Lung microvascular endothelial cell (primary cell): ENCODE results near the gene AMD1. TPM values are rescaled to one million over a fixed set of nuclear protein-coding genes. Genes with fewer than 3 reads are reported as not detected.
A peak's percentile ranks its signal among the peaks of the same experiment; 100 is the strongest.
"Not testable (repeated sequence)": the region's sequence is repeated elsewhere in the genome, so short reads cannot be mapped to it uniquely, and the experiment has no call there.

ENCODE experiments used
- DNase-seq, 2 donors: peaks; one replicate each; pipeline versions ENCODE4 v3.0.0 to v3.0.0-alpha.2; 2010; ENCODE audit warnings: low read depth in 2 of 2
- total RNA-seq: library from RNA; depleted of rRNA; stranded (reverse); fragments of >200 nt; gene quantifications from 2 replicates; pipeline ENCODE4 v1.2.1, GENCODE V29; 2014

The AMD1 gene
- total RNA-seq, 1 donor from 2014 or later: 45.2 TPM

DNA sequence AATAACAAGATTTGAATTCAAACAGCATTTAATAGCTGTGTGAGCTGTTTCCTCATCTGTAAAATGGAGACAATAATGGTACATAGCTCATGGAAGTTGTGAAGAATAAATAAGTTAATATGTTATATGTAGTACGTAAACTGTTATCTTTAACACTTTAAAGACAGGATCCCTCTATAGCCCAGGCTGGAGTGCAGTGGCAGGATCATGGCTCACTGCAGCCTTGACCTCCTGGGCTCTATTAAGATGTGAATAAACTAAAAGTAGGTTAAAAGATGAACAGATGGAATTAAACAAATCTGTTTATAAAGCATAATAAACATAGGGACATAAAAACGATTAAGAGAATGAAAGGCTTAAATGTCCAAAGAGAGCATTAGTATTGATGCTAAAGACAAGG is 3.0 kb downstream of the AMD1 start:
- DNase-seq: no peak

DNA sequence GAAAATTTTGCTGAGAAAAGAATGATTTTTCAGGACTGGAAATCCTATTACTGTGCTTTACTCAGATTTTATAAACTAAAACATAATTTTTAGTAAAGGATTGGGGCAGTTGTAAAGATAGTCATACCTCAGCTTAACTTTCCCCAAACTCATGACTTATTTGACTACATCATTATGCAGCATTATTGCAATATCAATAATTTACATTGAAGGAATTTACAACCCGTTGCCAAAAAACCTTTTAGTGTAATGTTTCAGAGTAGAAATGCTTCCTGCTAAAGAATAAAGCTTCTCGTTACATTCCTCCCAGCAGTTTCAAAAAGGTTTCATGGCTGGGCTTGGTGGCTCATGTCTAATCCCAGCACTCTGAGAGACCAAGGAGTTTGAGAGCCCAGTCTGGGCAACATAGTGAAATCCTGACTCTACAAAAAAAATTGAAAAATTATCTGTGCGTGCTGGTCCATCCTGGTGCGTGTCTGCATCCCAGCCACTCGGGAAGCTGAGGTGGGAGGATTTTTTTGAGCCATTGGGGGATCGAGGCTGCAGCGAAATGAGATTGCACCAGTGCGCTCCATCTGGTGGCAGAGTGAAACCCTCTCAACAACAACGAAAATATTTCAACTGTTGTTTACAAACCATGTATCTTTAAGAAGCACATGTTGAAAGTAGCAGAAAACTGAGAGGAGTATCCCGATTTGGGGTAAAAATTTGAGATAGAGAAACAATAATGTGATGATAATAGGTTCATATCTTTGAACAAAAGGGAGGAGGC is 4.4 kb downstream of the AMD1 start:
- peak; percentile 34 to 58 for DNase-seq

DNA sequence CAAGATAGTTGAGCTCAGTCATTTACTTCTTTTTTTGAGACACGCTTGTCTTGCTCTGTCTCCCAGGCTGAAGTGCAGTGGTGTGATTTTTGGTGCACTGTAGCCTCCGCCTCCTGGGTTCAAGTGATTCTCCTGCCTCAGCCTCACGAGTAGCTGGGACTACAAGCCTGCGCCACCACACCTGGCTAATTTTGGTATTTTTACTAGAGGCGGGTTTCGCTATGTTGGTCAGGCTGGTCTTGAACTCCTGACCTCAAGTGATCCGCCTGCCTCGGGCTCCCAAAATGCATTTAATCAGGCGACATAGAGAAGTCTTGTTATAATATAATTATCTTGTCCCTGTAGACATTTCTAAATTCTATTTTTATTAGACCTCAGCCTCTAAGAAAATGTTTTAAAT is 6.1 kb downstream of the AMD1 start:
- DNase-seq: no peak

DNA sequence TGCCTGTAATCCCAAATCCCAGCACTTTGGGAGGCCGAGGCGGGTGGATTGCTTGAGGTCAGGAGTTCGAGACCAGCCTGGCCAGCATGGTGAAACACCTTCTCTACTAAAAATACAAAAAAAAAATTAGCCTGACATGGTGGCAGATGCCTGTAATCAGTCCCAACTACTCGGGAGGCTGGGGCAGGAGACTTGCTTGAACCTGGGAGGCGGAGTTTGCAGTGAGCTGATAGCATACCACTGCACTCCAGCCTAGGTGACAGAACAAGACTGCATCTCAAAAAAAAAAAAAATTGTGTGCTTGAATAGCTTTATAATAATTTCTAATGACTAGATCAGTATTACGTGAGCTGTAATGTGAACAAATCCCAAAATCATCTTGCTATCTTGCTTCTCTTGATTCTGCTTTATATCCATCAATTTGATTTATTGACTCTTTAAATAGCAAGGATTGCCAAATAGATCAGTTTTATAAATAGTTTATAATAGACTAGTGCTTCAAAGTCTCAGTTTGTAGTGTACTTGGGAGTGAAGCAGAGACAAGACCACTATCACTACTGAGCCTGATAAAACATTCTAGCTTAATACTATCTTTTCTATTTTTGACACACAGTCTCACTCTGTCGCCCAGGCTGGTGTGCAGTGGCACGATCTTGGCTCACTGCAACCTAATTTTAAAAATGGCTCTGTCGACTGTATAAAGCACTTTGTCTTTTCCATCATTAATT is 7.1 kb downstream of the AMD1 start:
- DNase-seq: no peak

DNA sequence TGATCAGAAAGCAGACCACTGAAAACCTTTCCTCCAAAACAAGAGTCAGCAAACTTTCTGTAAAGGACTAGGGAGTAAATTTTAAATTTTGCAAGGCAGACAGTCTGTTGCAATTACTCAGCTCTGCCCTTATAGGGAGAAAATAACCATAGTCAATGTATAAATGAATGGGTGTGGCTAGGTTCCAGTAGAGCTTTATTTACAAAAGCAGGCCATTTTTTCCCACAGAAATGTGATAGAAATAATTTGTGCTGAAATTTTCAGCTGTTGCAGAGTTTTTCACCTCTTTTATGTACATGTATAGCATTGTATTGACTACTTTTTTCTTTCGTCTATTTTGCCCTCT is 7.7 kb downstream of the AMD1 start:
- DNase-seq: no peak

DNA sequence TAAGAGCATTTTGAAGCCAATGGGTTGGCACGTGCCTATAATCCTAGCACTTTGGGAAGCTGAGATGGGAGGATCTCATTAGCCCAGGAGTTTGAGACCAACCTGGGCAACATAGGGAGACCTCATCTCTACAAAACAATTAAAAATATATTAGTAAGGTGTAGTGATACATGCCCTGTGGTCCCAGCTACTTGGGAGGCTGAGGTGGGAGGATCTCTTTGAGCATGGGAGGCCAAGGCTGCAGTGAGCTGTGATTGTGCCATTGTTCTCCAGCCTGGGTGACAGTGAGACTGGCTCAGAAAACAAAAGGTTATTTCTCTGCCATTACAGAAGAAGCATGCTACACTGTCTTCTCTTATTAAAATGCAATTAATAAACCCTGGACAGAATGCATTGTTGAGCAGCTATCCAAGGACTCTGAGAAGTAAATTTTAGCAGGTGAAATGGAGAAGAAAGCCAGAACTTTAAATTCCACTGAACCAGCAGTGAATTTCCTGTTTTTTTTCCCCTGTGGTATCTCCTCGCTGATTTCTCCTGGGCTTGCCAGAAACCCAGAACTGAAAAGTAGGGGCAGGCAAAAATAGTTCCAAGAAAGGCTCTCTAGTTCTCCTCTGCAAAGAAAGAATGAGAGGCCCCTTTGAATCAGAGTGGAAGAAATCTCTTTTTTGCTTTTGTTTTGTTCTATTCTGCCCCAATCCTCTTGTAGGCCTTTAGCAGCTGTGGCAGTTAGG is 8.4 kb downstream of the AMD1 start:
- DNase-seq: no peak

DNA sequence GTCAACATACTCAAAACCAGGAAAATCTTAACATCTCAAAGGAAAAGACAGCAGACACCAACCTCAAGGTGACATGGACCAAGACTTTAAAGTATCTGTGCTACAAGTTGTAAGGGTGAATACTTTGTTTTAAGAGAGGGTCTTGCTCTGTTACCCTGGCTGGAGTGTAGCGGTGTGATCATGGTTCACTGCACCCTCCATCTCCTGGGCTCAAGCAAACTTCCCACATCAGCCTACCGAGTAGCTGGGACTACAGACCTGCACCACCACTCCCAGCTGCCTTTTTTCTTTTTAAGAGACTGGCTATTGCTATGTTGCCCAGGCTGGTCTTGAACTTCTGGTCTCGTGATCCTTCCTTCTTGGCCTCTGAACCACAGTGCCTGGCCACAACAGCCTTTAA is 9.7 kb downstream of the AMD1 start:
- no peak for DNase-seq

DNA sequence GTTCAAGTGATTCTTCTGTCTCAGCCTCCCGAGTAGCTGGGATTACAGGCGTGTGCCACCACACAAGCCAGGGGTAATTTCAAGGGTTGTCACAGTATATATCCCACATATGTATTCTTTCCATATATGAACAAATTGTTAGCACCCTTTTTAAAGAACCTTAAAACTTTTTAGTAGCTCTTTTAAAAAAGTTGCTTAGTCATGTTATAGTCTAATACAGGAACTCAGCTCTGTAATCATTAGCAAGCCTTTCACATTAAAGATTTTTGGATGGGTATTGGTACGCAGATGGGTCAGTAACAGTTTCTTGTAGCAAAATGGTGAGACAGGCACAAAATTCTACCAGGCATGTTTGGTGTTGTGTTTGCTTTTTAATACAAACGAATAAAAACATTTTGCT is 10.9 kb downstream of the AMD1 start:
- no peak for DNase-seq

DNA sequence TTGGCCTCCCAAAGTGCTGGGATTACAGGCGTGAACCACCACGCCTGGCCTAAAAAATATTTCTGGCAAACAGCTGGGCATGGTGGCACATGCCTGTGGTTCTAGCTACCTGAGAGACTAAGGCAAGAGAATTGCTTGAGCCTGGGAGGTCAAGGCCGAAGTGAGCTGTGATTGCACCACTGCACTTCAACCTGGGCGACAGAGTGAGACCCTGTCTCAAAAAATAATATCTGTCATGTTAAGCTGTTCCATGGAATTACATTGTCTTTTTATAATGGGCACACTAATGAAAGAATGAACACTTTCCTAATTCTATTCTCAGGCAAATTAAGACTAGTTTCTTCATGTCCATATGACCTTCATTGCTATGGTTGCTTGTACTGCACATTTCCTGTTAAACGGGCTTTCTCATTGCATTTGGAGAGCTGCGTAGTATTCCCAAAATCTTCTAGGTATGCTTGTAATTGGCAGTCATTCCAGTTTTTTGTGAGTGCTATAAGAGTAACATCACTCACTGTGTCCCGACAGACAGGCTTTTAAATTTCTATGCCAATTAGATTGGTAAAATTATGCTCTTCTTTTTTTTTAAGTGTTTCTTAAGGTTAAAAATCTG is 12.1 kb downstream of the AMD1 start:
- no peak for DNase-seq

DNA sequence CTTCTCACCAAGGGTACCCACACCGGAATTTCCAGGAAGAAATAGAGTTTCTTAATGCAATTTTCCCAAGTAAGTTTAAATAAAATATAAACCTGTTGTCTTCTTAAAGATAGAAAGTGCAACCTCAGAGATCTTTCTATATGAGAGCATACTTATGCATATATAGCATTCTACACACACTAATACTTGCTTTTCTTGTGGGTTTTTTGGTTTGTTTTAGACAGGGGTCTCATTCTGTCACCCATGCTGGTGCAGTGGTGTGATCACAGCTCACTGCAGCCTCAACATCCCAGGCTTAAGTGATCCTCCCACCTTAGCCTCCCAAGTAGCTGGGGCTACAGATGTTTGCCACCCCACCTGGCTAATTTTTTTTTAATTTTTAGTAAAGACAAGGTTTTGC is 15.7 kb downstream of the AMD1 start:
- DNase-seq: no peak

DNA sequence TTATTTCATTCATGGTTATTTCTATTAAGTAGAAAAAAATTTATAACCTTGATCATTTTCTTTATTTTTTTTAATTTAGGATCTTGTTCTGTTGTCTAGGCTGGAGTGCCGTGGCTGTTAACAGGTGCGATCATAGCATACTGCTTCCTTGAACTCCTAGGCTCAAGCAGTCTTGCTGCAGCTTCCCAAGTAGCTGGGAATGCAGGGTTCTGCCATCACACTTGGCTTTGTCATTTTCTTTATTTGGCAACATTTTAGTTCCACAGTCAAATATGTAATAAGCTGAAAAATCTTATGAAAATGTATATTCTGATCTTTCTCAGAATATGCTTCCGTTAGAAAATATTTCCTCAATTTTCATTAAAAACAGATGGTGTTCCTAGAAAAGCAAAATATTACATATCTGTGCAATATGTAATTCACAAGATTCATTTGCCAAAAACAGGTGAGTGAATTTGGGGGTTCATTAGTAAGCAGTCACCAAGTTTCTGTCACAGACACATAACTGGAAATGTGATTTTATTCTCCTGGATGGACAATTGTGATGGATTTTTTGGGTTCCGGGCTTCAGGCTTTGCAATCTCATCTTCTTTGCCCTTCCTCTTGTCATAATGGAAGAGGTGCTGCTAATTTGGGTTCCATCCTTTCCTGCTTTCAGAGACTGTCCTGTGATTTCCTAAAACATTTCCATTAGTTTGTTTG is 21.5 kb downstream of the AMD1 start:
- DNase-seq: no peak

DNA sequence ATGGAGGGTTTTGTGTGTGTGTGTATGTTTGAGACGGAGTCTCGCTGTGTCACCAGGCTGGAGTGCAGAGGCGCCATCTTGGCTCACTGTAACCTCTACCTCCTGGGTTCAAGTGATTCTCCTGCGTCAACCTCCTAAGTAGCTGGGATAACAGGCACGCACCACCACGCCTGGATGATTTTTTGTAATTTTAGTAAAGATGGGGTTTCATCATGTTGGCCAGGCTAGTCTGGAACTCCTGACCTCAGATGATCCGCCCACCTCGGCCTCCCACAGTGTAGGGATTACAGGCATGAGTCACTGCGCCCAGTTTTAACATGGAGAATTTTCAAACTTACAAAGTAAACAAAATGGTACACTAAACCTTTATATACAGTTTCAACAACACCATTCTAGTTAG is 22.8 kb downstream of the AMD1 start:
- no peak for DNase-seq

DNA sequence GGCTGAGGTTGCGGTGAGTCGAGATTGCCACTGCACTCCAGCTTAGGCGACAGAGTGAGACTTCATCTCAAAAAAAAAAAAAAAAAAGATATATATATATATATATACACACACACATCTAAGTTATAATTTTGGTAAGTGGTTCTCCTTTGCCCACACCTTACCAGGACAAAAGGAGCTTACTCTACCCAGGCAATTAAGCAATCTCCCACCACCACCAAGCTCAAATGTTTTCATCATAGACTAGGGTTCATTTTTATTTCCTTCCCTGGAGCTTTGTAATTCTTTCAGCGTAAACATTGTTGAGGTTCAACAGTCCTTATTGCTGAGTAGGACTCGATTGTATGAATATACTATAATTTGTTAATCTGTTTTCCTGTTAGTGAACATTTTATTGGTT is 23.5 kb downstream of the AMD1 start:
- DNase-seq: no peak

DNA sequence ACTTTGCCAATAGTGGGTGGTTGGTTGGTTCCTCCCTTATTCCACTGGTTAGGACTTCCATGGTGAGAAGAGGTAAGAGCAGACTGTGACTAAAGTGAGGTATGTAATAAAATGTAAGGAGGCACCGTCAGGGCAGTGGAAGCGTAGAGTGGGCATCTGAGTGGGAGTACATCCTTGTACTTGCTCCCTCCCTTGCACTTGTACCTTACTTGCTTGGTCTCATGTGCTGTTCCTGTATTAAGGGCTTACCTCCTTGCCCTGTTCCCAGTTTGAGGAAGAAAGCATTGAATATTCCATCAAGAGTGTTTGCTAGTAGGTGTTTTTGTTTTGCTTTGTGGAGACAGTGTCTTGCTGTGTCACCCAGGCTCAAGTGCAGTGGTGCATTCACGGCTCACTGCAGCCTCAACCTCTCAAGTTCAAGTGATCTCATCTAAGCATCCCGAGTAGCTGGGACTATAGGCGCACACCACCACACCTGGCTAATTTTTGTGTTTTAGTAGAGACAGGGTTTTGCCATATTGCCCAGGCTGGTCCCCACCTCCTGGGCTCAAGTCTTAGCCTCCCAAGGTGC is 25.5 kb downstream of the AMD1 start:
- no peak for DNase-seq

DNA sequence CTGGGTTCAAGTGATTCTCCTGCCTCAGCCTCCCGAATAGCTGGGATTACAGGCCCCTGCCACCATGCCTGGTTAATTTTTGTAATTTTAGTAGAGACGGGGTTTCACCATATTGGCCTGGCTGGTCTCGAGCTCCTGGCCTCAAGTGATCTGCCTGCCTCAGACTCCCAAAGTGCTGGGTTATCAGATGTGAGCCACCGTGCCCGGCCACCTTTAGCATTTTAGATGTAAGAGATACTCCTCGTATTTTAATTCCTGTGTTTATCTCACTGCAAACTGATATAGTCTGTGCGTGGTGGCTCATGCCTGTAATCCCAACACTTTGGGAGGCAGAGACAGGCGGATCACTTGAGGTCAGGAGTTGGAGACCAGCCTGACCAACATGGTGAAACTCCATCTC is 27.0 kb downstream of the AMD1 start:
- DNase-seq: not testable (repeated sequence)

DNA sequence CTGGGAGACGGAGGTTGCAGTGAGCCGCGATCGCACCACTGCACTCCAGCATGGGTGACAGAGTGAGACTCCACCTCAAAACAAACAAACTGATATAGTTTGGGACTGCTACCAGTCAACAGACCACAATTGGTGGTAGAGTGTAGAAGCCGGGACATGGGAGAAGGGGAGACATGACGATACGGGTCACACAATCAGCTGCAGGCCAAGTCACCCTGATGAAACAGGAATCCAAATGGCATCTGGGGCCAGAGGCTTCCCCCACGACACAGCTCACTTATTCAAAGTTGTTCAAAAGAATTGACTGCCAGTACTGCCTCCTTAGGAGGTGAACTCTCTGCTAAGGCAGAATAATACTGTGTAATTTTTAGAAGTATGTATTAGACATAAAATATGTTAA is 27.5 kb downstream of the AMD1 start:
- DNase-seq: no peak

DNA sequence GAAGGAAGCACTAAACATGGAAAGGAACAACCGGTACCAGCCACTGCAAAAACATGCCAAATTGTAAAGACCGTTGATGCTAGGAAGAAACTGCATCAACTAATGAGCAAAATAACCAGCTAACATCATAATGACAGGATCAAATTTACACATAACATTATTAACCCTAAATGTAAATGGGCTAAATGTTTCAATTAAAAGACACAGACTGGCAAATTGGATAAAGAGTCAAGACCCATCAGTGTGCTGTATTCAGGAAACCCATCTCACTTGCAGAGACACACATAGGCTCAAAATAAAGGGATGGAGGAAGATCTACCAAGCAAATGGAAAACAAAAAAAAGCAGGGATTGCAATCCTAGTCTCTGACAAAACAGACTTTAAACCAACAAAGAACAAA is 31.7 kb downstream of the AMD1 start:
- DNase-seq: not testable (repeated sequence)

DNA sequence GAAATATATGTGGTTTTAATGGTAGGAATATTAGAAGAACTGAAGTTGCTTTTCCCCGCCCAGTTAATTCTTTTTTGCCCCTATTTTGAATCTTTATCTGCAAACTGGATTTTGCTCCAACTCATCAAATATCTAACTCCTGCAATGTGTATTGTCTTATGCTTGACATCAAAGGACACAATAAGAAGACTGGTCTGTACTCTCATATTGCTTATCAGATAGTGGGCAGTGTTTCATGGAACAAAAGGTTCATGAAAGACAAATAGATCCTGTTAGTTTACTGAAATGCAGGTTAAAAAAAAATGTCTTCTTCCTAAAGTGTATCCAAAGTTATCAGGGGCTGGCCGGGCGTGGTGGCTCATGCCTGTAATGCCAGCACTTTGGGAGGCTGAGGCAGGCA is 56.2 kb downstream of the AMD1 start:
- DNase-seq: no peak

DNA sequence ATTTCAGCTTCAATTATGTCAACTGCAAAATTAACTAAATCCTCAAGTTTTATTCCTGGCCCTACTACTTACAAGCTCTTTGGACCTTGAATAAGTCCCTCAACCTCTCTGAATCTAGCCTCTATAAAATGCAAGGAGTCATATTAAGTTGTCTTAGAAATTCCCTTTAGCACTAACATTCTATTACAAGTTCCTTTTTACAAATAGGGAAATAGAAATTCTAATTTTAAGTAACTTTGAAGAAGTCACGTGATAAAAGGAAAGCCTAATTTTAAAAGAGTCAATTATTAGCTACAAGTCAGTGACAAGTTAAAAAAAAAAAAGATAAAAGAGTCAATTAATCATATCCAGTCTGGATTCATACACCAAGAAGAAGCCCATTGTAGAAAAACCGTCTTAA is 59.3 kb downstream of the AMD1 start:
- DNase-seq: no peak

DNA sequence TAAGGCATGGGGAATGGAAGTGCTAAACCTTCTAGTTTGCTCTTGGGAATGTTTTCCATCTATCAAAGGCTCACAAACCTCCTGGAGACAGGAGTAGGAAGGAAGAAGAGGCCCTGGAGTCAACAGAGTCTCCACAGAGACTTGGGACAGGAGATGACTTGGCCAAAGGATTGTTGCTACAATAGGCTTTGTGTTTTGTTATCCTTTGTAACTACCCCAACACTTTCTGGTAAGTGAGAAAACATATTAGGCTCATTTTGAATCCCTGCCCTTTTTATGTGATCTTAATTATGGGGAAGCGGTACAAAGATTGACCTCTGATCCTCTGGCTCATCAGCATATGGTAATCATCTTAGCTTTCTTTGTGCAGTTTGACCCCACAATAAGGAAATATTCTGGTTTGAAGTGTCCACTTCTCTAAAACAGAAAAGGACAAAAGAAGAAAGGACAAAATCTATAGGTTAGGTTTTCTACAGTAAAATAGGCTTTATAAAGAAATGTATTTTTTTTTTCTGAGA is 59.9 kb downstream of the AMD1 start:
- DNase-seq: peak in 1 of 2 donors; percentile 36

DNA sequence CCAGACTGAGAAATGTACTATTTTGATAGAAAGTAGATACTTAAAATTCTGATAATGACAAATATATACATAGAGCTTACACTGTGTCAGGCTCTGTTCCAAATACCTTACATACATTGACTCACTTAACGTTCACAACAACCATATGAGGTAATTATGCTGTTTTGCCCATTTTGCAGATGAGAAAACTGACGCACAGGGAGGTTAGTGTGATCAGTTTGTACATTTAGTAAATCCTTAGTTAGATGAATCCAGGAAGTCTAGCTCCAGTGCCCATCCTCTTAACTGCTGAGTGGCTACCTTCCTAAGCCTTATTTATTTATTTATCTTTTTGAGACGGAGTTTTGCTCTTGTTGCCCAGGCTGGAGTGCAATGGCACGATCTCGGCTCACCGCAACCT is 60.6 kb downstream of the AMD1 start:
- DNase-seq: no peak
